Measurements from ENCODE around the gene MTA3. TPM values are rescaled to one million over a fixed set of nuclear protein-coding genes. Genes with fewer than 3 reads are reported as not detected.

Gene MTA3
- total and polyA plus RNA-seq, 10 donors, result 11.6 to 42.9 (median 28.5) TPM

GRCh38 chr2:42761554-42761953 lies 193.1 kb downstream of the MTA3 start:
- Histone ChIP-seq H3K27ac (no peak overlapping the region), H3K27me3 (replicated peaks in 1 of 7) (no peaks in the 10 kb centered on the region), H3K4me3 (no peak overlapping the region), H3K9me3 (no peaks in the 10 kb centered on the region), H3K36me3 (peaks cover 0 to 12% (median 0%) of the 10 kb centered on the region in 6 donors), H3K4me1 (peaks cover 0 to 33% (median 0%) of the 10 kb centered on the region in 6 donors)
- TF ChIP-seq POLR2A (IDR thresholded peaks at IDR 0.05), result no peak
- no peak for TF ChIP-seq CTCF (IDR thresholded peaks at IDR 0.05 in 8 of 11, conservative IDR thresholded peaks at IDR 0.05 in 3 of 11)
- no peak for TF ChIP-seq POLR2AphosphoS5 (IDR thresholded peaks at IDR 0.05)
- no peak for DNase-seq
- 88 to 96% (median 91%) methylated on average over 9 of the region's 9 CpGs for WGBS, 5 donors
- intact Hi-C loops (cut with DNase I; ENCODE audit: low total_unique reads), result no loop called here

GRCh38 chr2:42762155-42762554 lies 193.7 kb downstream of the MTA3 start:
- Histone ChIP-seq H3K4me1 (peaks cover 0 to 33% (median 0%) of the 10 kb centered on the region in 6 donors), H3K27ac (peak overlapping the region in 1 of 8 donors; percentile 82), H3K36me3 (peaks cover 0 to 12% (median 0%) of the 10 kb centered on the region in 6 donors), H3K27me3 (replicated peaks in 1 of 7) (no peaks in the 10 kb centered on the region), H3K9me3 (no peaks in the 10 kb centered on the region), H3K4me3 (peak overlapping the region in 2 of 8 donors; percentile 6 to 7)
- intact Hi-C loops (cut with DNase I; ENCODE audit: low total_unique reads), result no loop called here
- whole genome bisulfite sequencing, 5 donors, result 91 to 99% (median 96%) methylated on average over 5 of the region's 5 CpGs
- TF ChIP-seq CTCF (IDR thresholded peaks at IDR 0.05 in 8 of 11, conservative IDR thresholded peaks at IDR 0.05 in 3 of 11), result no peak
- no peak for TF ChIP-seq POLR2A (IDR thresholded peaks at IDR 0.05)
- no peak for TF ChIP-seq POLR2AphosphoS5 (IDR thresholded peaks at IDR 0.05)
- DNase-seq, result no peak

- 92 to 96% (median 93%) methylated on average over 34 to 45 of the region's 45 CpGs for WGBS, 5 donors
- no peaks in the 10 kb centered on the region for H3K27me3 ChIP-seq (replicated peaks in 1 of 7)
- H3K9me3 ChIP-seq, result no peaks in the 10 kb centered on the region
- DNase-seq, result peak; percentile 79
- intact Hi-C loops (cut with DNase I; ENCODE audit: low total_unique reads), result no loop called here
- peak overlapping the region in 4 of 8 donors; percentile 33 to 82 (median 66) for H3K27ac ChIP-seq
- peaks cover 0 to 33% (median 0%) of the 10 kb centered on the region in 6 donors for H3K4me1 ChIP-seq
- H3K36me3 ChIP-seq, result peaks cover 0 to 12% (median 0%) of the 10 kb centered on the region in 6 donors
- peak overlapping the region in 2 of 8 donors; percentile 6 to 7 for H3K4me3 ChIP-seq
- TF ChIP-seq CTCF (IDR thresholded peaks at IDR 0.05 in 8 of 11, conservative IDR thresholded peaks at IDR 0.05 in 3 of 11), result no peak
These were observed 194.7 kb downstream of the MTA3 start for GRCh38 chr2:42762823-42763804.

- H3K4me3 ChIP-seq, result peak within 1 kb of the TSS in 2 of 8 donors; percentile 6 to 7
- no peaks in the 10 kb centered on the region for H3K27me3 ChIP-seq (replicated peaks in 1 of 7)
- peak; percentile 82 for DNase-seq
- 33 to 48% (median 38%) methylated on average over 4 to 5 of the region's 5 CpGs for whole genome bisulfite sequencing, 5 donors
- peaks cover 0 to 12% (median 0%) of the 10 kb centered on the region in 6 donors for H3K36me3 ChIP-seq
- H3K27ac ChIP-seq, result peak within 1 kb of the TSS in 5 of 8 donors; percentile 33 to 82 (median 66)
- H3K9me3 ChIP-seq, result no peaks in the 10 kb centered on the region
- H3K4me1 ChIP-seq, result peaks cover 0 to 39% (median 0%) of the 10 kb centered on the region in 6 donors
- intact Hi-C loops (cut with DNase I; ENCODE audit: low total_unique reads), result no loop called here
- TF ChIP-seq POLR2A (IDR thresholded peaks at IDR 0.05) (no peak), POLR2AphosphoS5 (IDR thresholded peaks at IDR 0.05) (peak in 1 of 3 donors; percentile 14)
These were observed 195.7 kb downstream of the MTA3 start, which contains the start of gene OXER1 for GRCh38 chr2:42764096-42764495. Gene OXER1, minus strand, starts transcription at chr2:42764135. Its CDS starts 73 bp downstream, at chr2:42764062.
